GM18507 (cell line): ENCODE results near the gene COPZ1.

Experiments used
- DNase-seq: peaks from one replicate; pipeline ENCODE4 v3.0.0; 2011; ENCODE audit warnings: low read depth; ENCODE audit not compliant: insufficient read length; ENCODE audit errors: extremely low spot score
- FAIRE-seq: peaks from 2 replicates; lab custom pipeline; 2011; peaks lifted over from hg19 to GRCh38; lab: Jason Lieb, UNC

Gene COPZ1

GRCh38 chr12:54355104-54355815, 30.3 kb downstream of the COPZ1 start:
- no peak for DNase-seq
- FAIRE-seq: no peak

GRCh38 chr12:54356228-54356627, 31.3 kb downstream of the COPZ1 start:
- DNase-seq (no peak), FAIRE-seq (no peak)

- DNase-seq: no peak
- FAIRE-seq: no peak
Observed at GRCh38 chr12:54356951-54357356, 32.0 kb downstream of the COPZ1 start.

- no peak for DNase-seq
Observed at GRCh38 chr12:54357506-54358190, 32.7 kb downstream of the COPZ1 start.

GRCh38 chr12:54358191-54358944, 33.4 kb downstream of the COPZ1 start:
- FAIRE-seq (peak; percentile 70), DNase-seq (peak; percentile 45)

More at GRCh38 chr12:54357506-54358190, 32.7 kb downstream of the COPZ1 start:
- FAIRE-seq: no peak

GRCh38 chr12:54358945-54359761, 34.2 kb downstream of the COPZ1 start:
- DNase-seq (peak; percentile 90), FAIRE-seq (peak; percentile 97)

GRCh38 chr12:54359762-54360351, 34.9 kb downstream of the COPZ1 start:
- DNase-seq (no peak), FAIRE-seq (no peak)

- no peak for FAIRE-seq
Observed at GRCh38 chr12:54360717-54361456, 36.0 kb downstream of the COPZ1 start.

GRCh38 chr12:54363047-54363446, 38.1 kb downstream of the COPZ1 start:
- DNase-seq: no peak

More at GRCh38 chr12:54360717-54361456, 36.0 kb downstream of the COPZ1 start:
- peak; percentile 23 for DNase-seq

GRCh38 chr12:54363618-54364017, 38.7 kb downstream of the COPZ1 start:
- no peak for DNase-seq
- no peak for FAIRE-seq

More at GRCh38 chr12:54363047-54363446, 38.1 kb downstream of the COPZ1 start:
- no peak for FAIRE-seq

- FAIRE-seq: peak; percentile 86
Observed at GRCh38 chr12:54364413-54364812, 39.5 kb downstream of the COPZ1 start, which contains the start of gene GPR84. Gene GPR84, minus strand, starts transcription at chr12:54364486. Its CDS starts 635 bp downstream, at chr12:54363851.

GRCh38 chr12:54368025-54368708, 43.2 kb downstream of the COPZ1 start:
- DNase-seq (no peak), FAIRE-seq (no peak)

More at GRCh38 chr12:54364413-54364812, 39.5 kb downstream of the COPZ1 start, which contains the start of gene GPR84:
- peak; percentile 23 for DNase-seq

- DNase-seq (no peak), FAIRE-seq (peak; percentile 84)
Observed at GRCh38 chr12:54368709-54369596, 44.0 kb downstream of the COPZ1 start.

- no peak for FAIRE-seq
- DNase-seq: no peak
Observed at GRCh38 chr12:54369597-54370131, 44.7 kb downstream of the COPZ1 start.

- DNase-seq: no peak
- FAIRE-seq: no peak
Observed at GRCh38 chr12:54370171-54370730, 45.3 kb downstream of the COPZ1 start.
